LHCN-M2 (cell line): ENCODE results near the gene SLC29A1. TPM values are rescaled to one million over a fixed set of nuclear protein-coding genes. Genes with fewer than 3 reads are reported as not detected.
"Not testable (repeated sequence)": the region's sequence is repeated elsewhere in the genome, so short reads cannot be mapped to it uniquely, and the experiment has no call there.

Experiments used
- DNase-seq: peaks from one replicate; pipeline ENCODE4 v3.0.0-alpha.2; 2012; ENCODE audit warnings: low read depth
- total RNA-seq: library from RNA; depleted of rRNA; stranded (reverse); fragments of >200 nt; gene quantifications from 2 replicates; pipeline ENCODE4 v1.2.3, GENCODE V29; 2014

The SLC29A1 gene
- total RNA-seq, 1 experiment from 2014 or later: 77.7 TPM

DNA sequence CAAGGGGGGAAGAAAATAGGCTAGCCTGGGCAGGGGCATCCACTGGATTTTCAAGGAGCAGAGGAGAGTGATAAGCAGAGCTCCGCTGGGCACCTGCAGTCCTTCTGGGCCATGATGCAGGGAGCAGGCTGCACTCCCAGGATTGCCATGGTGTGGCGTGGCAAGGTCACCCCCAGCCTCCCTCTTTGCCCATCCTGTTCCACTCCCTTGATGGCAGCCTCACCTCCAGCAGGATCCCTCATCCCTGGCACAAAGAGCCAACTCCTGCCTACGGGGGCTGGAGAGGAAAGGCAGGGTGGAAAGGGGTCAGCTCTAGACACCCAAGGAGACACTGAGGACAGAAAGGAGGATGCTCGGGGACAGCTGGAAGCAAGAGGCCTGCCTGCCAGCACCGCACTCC, 29.1 kb upstream of the SLC29A1 start:
- no peak for DNase-seq

DNA sequence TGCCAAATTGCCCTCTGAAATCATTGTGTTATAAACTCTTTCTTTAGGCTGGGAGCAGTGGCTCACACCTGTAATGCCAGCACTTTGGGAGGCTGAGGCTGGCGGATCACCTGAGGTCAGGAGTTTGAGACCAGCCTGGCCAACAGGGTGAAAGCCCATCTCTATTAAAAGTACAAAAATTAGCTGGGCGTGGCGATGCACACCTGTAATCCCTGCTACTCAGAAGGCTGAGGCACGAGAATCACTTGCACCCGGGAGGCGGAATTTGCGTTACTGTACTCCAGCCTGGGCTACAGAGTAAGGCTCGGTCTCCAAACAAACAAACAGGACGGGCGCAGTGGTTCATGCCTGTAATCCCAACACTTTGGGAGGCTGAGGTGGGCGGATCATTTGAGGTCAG, 27.0 kb upstream of the SLC29A1 start:
- DNase-seq: not testable (repeated sequence)

DNA sequence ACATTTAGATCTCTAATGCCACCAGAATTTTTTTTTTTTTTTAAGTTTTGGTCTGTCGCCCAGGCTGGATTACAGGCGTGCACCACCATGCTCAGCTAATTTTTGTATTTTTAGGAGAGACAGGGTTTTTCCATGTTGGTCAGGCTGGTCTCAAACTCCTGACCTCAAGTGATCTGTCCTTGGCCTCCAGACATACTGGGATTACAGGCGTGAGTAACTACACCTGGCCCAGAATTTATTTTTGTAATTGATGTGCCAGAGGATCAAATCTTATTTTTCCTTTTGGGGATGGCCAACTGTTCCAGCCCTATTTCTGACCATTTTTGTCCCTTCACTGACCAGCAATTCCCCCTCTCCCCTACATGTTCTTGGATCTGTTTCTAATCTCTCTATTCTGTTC, 24.7 kb upstream of the SLC29A1 start:
- DNase-seq: no peak

DNA sequence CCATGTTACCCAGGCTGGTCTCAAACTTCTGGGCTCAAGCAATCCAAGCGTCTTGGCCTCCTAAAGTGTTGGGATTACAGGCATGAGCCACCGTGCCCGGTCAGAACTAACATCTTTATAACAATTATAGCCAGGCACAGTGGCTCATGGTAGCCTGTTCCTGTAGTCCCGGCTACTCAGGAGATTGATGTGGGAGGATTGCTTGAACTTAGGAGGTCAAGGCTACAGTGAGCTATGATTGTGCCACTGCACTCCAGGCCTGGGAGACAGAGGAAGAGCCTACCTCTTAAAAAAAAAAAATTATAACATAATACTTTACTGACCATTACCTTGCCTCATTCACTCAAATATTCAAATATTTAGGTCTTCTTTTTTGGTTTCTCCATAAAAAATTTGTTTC, 23.5 kb upstream of the SLC29A1 start:
- no peak for DNase-seq

DNA sequence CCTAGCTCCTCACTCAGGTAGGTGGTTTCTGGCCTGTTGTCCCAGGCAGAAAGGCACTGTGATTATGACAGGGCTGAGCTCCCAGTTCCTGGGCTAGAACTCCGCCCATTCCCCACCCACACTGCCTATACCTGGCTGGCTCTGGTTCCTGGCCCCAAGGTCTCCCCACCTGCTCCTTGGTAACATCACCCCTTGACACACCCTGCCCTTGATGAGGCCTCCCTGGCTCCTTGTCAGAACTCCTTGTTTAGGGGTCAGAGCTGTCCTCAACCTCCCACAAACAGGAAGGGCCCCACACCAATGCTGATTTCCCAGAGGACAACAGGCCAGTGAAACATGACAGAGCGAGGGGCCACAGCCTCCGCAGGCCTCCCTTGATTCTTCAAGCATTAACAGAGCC, 22.2 kb upstream of the SLC29A1 start:
- no peak for DNase-seq

DNA sequence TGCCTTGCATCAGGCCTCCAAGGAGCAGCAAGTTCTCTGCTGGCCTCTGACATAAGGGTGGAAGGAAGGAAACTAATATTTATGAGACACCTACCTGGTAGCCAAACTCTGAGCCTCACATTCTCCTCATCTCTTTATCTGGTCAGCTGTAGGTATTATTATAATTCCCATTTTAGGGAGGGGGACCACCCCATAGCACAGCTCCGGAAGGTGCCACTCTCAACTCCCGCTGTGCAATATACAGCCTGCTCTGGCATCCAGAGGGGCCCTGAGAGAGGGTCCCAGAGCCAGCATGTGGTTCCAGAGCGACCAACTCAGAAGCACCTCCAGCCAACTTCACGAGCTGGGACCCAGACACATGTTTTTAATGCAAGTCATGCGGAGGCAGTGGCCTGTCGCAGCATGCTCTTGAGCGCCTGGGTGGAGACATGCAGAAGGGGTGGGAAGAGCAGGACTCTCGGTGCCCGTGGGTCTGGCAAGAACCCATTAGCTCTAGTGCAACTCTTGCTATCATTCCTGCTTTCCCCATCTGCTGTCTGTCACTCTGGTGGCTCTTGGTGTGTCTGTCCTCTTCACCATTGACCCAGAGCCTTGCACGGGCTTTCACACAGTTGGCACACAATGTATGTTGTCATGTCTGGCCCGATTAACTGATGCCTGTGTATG, 21.6 kb upstream of the SLC29A1 start:
- no peak for DNase-seq

DNA sequence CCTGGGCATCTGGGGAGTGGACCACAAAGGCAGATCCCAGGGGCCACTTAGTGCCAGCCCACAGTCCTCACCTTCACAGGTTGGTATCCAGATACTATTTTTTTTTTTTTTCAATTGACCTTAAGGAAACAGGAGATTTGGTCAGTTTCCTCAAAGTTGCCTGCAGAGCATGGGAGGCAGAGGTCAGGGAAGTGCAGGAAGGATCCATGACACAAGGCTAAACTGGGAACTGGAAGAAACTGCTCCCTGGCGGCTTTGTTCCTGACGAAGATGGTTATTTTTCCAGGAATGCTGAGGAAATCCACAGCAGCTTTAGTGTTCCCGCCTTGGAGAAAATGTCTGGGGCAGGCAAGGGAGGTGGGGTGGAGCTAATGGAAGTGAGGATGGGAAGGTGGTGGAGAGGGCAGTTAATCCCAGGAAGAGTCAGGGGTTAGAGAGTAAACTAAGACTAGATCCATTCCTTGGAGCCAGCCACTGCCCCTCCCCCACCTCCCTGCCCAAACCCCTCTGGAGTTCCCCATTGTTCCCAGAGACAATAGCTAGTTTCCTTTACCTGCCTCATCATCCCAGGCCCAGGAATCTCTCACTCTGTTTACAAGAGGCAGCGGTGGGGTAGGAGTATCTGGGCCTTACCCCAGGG, 20.9 kb upstream of the SLC29A1 start:
- no peak for DNase-seq

DNA sequence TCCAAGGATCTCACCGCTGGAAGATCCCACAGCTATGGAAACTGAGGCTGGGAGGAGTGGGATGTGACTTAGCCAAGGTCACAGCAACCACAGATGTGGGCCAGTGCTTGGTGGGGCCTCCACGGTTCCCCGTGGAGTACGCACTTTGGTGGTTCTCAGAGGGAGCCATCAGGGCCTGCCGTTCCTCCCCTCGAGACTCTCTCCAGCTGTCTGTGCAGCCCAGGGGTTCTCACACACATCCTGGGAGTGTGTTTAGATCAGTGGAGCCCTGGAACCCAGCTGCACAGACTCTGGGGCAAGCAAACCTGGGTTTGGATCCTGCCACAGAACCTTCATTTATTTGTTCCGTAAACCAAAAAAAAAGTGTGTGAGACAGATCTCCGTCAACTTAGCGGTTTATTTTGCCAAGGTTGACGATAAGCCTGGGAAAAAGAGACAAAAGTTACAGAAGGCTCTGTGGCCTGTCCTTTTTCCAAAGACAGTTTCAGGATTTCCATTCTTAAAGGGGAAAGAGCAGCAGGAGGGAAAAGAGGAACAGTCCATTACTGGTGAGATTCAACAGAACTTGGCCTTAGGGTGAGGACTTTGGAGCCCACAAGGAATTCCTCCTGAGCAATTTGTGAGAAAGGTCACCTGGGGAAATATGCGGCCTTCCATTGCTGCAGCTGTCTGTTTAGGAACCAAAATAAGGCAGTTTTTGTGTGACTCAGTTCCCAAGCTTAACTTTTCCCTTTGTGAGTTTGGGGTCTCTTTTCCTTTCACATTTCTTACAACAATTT, 20.2 kb upstream of the SLC29A1 start:
- no peak for DNase-seq

DNA sequence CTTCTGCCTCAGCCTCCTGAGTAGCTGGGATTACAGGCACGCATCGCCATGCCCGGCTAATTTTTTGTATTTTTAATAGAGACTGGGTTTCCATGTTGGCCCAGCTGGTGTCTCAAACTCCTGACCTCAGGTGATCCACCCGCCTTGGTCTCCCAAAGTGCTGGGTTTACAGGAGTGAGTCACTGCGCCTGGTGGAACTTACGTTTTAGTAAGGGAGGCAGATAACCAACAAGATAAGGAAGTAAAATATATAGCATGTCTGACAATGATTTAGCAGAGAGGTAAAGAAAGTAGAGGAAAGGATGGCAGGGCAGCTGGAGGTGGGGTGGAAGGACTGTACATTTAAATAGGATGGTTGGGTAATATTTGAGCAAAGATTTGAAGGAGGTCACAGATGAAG, 19.4 kb upstream of the SLC29A1 start:
- DNase-seq: no peak

DNA sequence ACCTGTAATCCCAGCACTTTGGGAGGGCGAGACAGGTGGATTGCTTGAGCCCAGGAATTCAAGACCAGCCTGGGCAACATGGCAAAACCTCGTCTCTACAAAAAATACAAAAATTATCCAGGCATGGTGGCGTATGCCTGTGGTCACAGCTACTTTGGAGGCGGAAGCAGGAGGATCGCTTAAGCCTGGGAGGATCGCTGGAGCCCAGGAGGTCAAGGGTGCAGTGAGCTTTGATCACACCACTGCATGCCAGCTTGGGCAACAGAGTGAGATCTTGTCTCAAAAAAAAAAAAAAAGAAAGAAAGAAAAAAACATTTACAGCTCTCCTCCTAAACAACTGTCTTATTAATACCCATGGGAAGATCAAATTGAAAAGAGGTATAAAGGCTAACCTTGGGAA, 15.4 kb upstream of the SLC29A1 start:
- DNase-seq: no peak

DNA sequence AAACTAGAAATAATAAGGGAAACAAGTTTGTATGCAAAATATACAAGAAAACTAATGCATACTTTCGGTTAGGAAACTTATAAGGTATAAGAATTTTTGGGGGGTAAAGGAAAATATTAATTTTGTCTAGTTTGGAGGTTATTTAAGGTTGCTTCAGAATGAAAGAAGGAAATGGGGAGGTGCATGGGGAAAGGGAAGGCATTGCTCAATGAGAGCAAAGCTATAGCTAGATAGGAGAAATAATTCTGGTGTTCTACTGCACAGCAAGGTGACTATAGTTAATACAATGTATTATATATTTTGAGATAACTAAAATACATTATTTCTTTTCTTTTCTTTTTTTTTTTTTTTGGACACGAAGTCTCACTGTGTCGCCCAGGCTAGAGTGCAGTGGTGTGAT, 12.1 kb upstream of the SLC29A1 start:
- DNase-seq: no peak

DNA sequence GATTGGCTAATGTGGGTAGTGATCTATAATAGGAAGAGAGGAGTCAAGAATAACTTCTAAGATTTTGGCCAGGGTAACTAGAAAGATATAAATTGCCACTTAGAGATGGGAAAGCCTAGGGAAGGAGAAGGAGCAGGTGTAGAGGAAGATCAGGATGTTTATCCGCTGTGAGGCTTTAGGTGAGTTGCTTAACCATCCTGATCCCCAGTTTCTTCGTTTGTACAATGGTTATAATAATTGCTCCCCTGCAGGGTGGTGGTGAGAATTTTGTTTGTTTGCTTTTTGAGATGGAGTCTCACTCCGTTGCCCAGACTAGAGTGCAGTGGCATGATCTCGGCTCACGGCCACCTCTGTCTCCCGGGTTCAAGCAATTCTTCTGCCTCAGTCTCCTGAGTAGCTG, 9.1 kb upstream of the SLC29A1 start:
- no peak for DNase-seq

DNA sequence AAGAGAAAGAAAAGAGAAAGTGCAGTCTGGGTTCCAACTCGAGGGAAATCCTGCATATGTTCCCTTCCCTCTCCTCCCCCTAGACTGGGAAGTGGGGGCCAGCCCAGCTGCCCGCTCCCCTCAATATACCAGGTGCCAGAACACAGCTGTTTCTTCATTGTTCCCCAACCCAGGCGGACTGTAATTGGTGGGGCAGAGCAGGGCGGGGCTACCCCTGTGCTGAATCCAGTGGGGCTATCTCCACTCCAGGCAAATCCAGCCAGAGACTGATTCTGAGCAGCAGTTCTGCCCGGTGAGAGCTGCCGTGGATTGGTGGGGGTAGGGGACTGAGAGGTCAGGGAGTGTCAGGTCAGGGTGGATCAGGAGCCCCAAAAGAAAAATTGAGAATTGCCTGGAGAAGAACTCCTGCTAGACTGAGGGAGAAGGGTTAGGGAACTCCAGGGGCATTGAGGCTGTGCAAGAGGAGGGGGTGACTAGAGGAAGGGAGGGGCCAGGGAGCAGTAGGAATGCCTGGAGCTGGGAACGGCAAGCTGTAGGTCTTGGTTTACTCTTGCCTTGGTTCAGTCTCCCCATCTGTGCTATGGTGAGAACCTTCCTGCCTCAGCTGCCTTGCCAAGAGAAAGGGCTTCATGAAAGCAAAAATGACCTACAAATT, 6.6 kb upstream of the SLC29A1 start, which contains the start of gene MYMX:
TSS of gene MYMX (plus strand) at position 250 of the 655 bp plus-strand sequence. CDS start 546 bp downstream, outside the sequence.
- DNase-seq: peak; percentile 90

DNA sequence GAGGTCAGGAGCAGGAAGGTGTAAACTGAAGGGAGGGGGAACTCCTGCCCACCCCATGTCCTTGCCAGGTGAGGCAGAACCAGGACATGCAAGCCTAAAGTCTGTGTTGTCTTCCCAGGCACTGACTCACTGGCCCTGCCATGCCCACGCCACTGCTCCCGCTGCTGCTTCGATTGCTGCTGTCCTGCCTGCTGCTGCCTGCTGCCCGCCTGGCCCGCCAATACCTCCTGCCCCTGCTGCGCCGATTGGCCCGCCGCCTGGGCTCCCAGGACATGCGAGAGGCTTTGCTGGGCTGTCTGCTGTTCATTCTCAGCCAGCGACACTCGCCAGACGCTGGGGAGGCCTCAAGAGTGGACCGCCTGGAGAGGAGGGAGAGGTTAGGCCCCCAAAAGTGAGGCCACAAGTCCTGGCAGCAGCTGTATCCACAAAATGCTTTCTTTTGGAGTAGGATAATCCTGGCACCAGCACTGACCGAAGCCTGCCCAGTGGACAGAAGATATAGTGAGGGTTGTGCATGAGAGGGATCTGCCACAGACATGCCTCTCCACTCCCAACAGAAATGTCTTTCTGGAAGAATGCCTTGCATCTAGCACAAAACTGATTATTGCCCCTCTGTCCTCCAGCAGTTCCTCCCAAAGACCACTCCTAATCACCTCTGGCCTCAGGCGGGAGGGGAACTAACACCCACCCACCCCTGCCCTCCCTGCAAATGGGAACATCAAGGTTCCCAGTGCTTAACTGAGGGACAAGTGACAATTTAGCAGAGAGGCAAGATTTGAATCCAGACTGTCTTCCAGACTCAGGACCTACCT, 5.9 kb upstream of the SLC29A1 start:
- DNase-seq: peak; percentile 72

DNA sequence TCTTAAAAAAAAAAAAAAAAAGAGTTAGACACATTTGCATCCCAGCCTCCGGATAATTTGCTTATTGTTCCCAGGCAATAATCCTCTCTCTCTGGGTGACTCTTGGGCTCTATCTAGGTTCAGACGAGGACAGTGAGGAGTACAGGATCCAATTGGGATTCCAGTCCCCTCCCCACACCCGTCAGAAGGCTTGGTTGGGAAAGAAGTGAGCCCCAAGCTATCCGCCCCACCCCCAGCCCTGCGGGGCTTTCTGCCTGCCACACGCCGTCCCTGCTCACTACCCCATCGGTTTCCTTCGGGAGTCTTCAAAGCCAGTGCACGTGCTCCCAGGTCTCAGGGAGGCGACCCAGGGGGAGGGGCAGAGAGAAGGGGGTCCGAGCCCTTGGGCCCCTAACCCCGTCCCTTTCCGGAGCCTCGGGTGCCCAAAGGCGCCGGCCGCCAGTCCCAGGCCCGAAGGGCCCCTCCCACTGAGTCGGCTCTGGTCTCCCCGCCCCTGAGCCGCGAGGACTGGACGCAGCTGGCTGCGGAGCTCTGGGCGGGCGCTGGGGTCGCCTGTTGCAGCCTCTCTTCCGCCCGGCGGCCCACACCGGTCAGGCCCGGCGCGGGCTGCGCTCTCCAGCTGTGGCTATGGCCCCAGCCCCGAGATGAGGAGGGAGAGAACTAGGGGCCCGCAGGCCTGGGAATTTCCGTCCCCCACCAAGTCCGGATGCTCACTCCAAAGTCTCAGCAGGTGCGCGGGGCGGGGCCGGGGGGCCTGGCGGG, 4.2 kb upstream of the SLC29A1 start:
- peak; percentile 76 for DNase-seq

DNA sequence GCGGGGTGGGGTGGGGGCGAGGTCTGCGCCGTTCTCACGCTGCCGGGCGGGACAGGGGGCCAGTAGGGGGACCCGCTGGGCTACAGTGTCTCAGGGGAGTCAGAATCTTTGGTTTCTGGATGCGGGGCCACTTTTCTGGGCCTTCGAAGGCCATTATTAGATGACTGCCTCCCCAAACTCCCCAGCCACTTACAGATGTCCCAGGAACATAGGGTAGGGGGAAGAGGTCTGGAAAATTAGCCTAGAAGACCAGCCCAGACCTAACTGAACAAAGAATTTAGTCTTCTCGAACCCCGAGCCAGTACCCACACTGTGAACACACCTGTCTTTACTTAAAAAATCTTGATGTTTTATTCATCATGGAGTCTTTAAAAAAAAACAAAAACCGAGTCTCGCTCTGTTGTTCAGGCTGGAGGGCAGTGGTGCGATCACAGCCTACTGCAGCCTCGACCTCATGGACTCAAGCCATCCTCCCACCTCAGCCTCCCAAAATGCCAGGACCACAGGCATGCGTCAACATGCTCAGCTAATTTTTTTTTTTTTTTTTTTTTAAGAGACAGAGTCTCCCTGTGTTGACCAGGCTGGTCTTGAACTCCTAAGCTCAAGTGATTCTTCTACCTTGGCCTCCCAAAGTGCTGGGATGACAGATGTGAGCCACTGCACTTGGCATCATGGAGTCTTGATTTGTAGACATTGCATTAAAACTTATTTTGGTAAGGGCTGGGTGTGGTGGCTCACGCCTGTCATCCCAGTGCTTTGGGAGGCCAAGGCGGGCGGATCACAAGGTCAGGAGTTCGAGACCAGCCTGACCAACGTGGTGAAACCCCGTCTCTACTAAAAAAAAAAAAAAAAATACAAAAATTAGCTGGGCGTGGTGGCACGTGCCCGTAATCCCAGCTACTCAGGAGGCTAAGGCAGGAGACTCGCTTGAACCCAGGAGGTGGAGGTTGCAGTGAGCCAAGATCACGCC, 3.3 kb upstream of the SLC29A1 start:
- DNase-seq: no peak

DNA sequence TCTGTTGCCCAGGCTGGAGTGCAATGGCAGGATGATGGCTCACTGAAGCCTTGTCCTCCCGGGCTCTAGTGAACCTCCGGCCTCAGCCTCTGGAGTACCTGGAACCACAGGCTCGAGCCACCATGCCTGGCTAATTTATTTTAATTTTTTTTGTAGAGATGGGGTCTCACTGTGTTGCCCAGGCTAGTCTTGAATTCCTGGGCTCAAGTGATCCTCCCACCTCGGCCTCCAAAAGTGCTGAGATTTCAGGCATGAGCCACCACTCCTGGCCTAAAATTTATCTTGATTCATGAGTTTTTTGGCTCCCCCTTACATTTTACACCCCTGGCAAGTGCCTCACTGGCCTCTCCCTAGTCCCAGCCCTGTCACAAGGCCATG, 2.5 kb upstream of the SLC29A1 start:
- DNase-seq: no peak

DNA sequence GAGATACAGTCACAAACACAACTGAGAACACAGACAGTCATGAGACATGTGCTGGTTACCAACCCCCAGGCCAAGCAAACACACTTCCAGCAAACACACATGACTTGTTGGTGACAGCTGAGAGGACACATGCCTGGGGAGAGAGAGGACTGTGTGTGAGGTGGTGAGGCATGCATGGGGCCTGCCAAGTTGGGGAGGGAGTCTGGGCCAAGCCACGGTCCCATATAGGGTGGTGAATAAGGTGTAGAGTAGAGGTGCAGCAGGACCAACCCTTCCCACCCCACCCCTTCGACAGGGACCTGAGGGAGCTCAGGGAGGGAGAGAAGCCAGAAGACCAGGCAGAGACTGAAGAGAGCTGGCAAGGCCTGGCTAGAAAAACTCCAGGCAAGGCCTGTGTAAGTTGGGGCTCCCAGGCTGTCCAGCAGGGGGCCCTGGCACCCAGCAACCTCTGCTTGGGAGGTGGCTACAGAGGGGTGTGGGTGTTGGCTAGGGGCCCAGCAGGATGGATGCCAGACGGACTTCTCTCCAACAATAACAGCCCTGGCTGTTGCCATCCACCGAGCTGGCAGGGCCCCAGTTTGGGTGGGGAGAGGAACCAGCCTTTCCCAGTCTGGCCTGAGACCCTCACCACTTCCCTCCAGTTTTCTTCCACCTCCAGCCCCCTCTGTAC, 2.0 kb upstream of the SLC29A1 start:
- DNase-seq: peak; percentile 88

DNA sequence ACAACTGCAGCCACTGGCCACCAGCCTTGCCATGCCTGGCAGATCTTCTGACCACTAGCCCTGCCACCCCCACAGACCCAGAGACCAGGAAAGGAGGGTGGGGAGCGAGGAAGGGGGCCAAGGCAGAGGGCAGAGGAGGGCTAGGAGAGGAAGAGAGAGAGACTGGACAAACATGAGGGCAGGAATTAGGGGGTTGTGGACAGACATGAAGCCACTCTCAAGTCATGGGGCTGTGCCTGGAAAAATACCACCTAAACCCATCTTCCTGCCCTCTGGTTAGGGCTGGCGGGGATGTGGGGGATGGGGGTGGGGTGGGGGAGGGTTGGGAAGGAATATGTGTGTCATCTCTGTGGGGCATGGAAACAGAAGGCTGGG, 1.4 kb upstream of the SLC29A1 start:
- DNase-seq: no peak
